Tibial artery (tissue), 4 donors: Measurements from ENCODE around the gene PCK1.

Experiments used
- DNase-seq, 2 donors: peaks; one replicate each; pipeline ENCODE4 v3.0.0-alpha.2; 2019
- H3K27ac ChIP-seq, 2 donors: fragments of 200-600 bp; sonication (generic) in 1 of 2; 1 replicate in 1 of 2; 2 replicates in 1 of 2; pipeline ENCODE4 v1.5.1; 2018 to 2019; ENCODE audit warnings: mild to moderate bottlenecking in 1 of 2
- H3K27me3 ChIP-seq, 2 donors: fragments of 200-600 bp; sonication (generic) in 1 of 2; one replicate each; pipeline versions ENCODE4 v1.5.1 to v1.6.0; 2016 to 2019
- H3K36me3 ChIP-seq, 3 donors: fragments of 200-600 bp; sonication (generic) in 2 of 3; one replicate each; pipeline ENCODE4 v1.5.1; 2016 to 2019; ENCODE audit warnings: mild to moderate bottlenecking in 2 of 3
- H3K4me1 ChIP-seq, 4 donors: fragments of 200-600 bp; sonication (generic) in 2 of 4; 1 replicate in 3 of 4; 2 replicates in 1 of 4; pipeline ENCODE4 v1.5.1; 2016 to 2019
- H3K4me3 ChIP-seq, 2 donors: fragments of 200-600 bp; sonication (generic) in 1 of 2; 1 replicate in 1 of 2; 2 replicates in 1 of 2; pipeline ENCODE4 v1.5.1; 2018 to 2019; ENCODE audit warnings: mild to moderate bottlenecking in 2 of 2
- H3K9me3 ChIP-seq, 3 donors: fragments of 200-600 bp; sonication (generic) in 1 of 3; one replicate each; pipeline ENCODE4 v1.5.1; 2016 to 2019
- CTCF ChIP-seq, 2 experiments: fragments of 200-600 bp in 1 of 2; fragments of 450-650 bp in 1 of 2; IDR thresholded peaks; one replicate each; pipeline ENCODE4 v1.5.1; 2017 to 2019; ENCODE audit warnings: antibody characterized with exemption in 2 of 2, mild to moderate bottlenecking in 1 of 2, moderate library complexity in 1 of 2
- intact Hi-C: fragments of 100-400 bp; cut with DNase I; formaldehyde crosslinking; loops from one replicate; pipeline ENCODE4 v1.15.0; 2023; ENCODE audit warnings: low total_unique reads

PCK1 gene

GRCh38 chr20:57573242-57573641 is 12.3 kb downstream of the PCK1 start:
- Histone ChIP-seq H3K9me3 (no peaks in the 10 kb centered on the region), H3K36me3 (no peaks in the 10 kb centered on the region), H3K4me1 (no peaks in the 10 kb centered on the region), H3K27ac (no peak overlapping the region), H3K4me3 (no peak overlapping the region), H3K27me3 (peaks cover 0 to 32% of the 10 kb centered on the region in 2 donors)
- intact Hi-C loops, result no loop called here
- TF ChIP-seq CTCF (IDR thresholded peaks at IDR 0.05), result no peak
- no peak for DNase-seq

- no peak for TF ChIP-seq CTCF (IDR thresholded peaks at IDR 0.05)
- Histone ChIP-seq H3K27ac (no peak overlapping the region), H3K27me3 (peaks cover 0 to 30% of the 10 kb centered on the region in 2 donors), H3K4me1 (no peaks in the 10 kb centered on the region), H3K9me3 (no peaks in the 10 kb centered on the region), H3K4me3 (no peak overlapping the region), H3K36me3 (no peaks in the 10 kb centered on the region)
- no peak for DNase-seq
- intact Hi-C loops, result no loop called here
Observed at GRCh38 chr20:57573894-57574293, 13.0 kb downstream of the PCK1 start.

- Histone ChIP-seq H3K27ac (no peak overlapping the region), H3K9me3 (no peaks in the 10 kb centered on the region), H3K4me3 (no peak overlapping the region), H3K27me3 (peaks cover 0 to 33% of the 10 kb centered on the region in 2 donors), H3K4me1 (peaks cover 0 to 4% (median 2%) of the 10 kb centered on the region in 4 donors), H3K36me3 (no peaks in the 10 kb centered on the region)
- intact Hi-C loops, result no loop called here
- TF ChIP-seq CTCF (IDR thresholded peaks at IDR 0.05), result no peak
- DNase-seq, result no peak
Observed at GRCh38 chr20:57574954-57575353, 14.0 kb downstream of the PCK1 start.

GRCh38 chr20:57576002-57576401 is 15.1 kb downstream of the PCK1 start:
- no peak for DNase-seq
- H3K36me3 ChIP-seq, result no peaks in the 10 kb centered on the region
- peaks cover 0 to 40% of the 10 kb centered on the region in 2 donors for H3K27me3 ChIP-seq
- H3K9me3 ChIP-seq, result no peaks in the 10 kb centered on the region
- peaks cover 0 to 15% (median 6%) of the 10 kb centered on the region in 4 donors for H3K4me1 ChIP-seq
- no peak overlapping the region for H3K27ac ChIP-seq
- no peak for TF ChIP-seq CTCF (IDR thresholded peaks at IDR 0.05)
- H3K4me3 ChIP-seq, result no peak overlapping the region
- intact Hi-C loops, result no loop called here

- intact Hi-C loops, result no loop called here
Observed at GRCh38 chr20:57576617-57577550, 16.0 kb downstream of the PCK1 start.

More at GRCh38 chr20:57576617-57577550, 16.0 kb downstream of the PCK1 start:
- Histone ChIP-seq H3K4me1 (peaks cover 0 to 24% (median 14%) of the 10 kb centered on the region in 4 donors), H3K27ac (no peak overlapping the region), H3K27me3 (peaks cover 0 to 40% of the 10 kb centered on the region in 2 donors), H3K4me3 (no peak overlapping the region), H3K9me3 (no peaks in the 10 kb centered on the region), H3K36me3 (no peaks in the 10 kb centered on the region)
- DNase-seq, result no peak
- TF ChIP-seq CTCF (IDR thresholded peaks at IDR 0.05), result no peak
